Karpas-422 (cell line): ENCODE results near the gene ELL. TPM values are rescaled to one million over a fixed set of nuclear protein-coding genes. Genes with fewer than 3 reads are reported as not detected.
A peak's percentile ranks its signal among the peaks of the same experiment; 100 is the strongest.

ENCODE experiments used
- DNase-seq: peaks from one replicate; pipeline ENCODE4 v3.0.0-alpha.2; 2015
- H2AFZ ChIP-seq: fragments of 200-600 bp; sonication (generic); 2 replicates; pipeline ENCODE4 v1.6.1; 2014; ENCODE audit warnings: antibody characterized with exemption, low read length, mixed read lengths
- H3K27ac ChIP-seq: fragments of 200-600 bp; sonication (generic); 2 replicates; pipeline ENCODE4 v1.5.1; 2014; ENCODE audit warnings: mild to moderate bottlenecking, low read length, moderate library complexity
- H3K27me3 ChIP-seq: fragments of 200-600 bp; sonication (generic); 2 replicates; pipeline ENCODE4 v1.6.1; 2014; ENCODE audit warnings: low read length, mixed read lengths
- H3K36me3 ChIP-seq: fragments of 200-600 bp; sonication (generic); 2 replicates; pipeline ENCODE4 v1.6.1; 2014; ENCODE audit warnings: low read length, mixed read lengths; ENCODE audit not compliant: insufficient read depth
- H3K4me1 ChIP-seq: fragments of 200-600 bp; sonication (generic); 2 replicates; pipeline ENCODE4 v1.6.1; 2014; ENCODE audit warnings: mild to moderate bottlenecking, low read length, mixed read lengths
- H3K4me2 ChIP-seq: fragments of 200-600 bp; sonication (generic); 2 replicates; pipeline ENCODE4 v1.6.1; 2014; ENCODE audit warnings: low read length, low read depth, mild to moderate bottlenecking; ENCODE audit not compliant: poor library complexity, severe bottlenecking
- H3K4me3 ChIP-seq: fragments of 200-600 bp; sonication (generic); 2 replicates; pipeline ENCODE4 v1.5.1; 2014; ENCODE audit warnings: mild to moderate bottlenecking, antibody characterized with exemption, low read length, mixed read lengths
- H3K79me2 ChIP-seq: fragments of 200-600 bp; sonication (generic); 2 replicates; pipeline ENCODE4 v1.6.1; 2014; ENCODE audit warnings: mild to moderate bottlenecking, low read length, mixed read lengths
- H3K9ac ChIP-seq: fragments of 200-600 bp; sonication (generic); 2 replicates; pipeline ENCODE4 v1.6.0; 2014; ENCODE audit warnings: low read length
- H3K9me2 ChIP-seq: fragments of 200-600 bp; sonication (generic), shearing (Covaris generic); replicated peaks from 2 replicates; pipeline ENCODE4 v1.6.0; 2014; ENCODE audit warnings: mild to moderate bottlenecking, low read length, moderate library complexity; ENCODE audit not compliant: insufficient read depth
- H3K9me3 ChIP-seq: fragments of 300-700, 200-600 bp; sonication (generic); 2 replicates; pipeline ENCODE4 v1.6.1; 2014; ENCODE audit warnings: low read length, mixed read lengths
- H4K20me1 ChIP-seq: fragments of 200-600 bp; sonication (generic); 2 replicates; pipeline ENCODE4 v1.6.1; 2014; ENCODE audit warnings: mild to moderate bottlenecking, antibody characterized with exemption, low read length, low read depth; ENCODE audit not compliant: insufficient read depth
- total RNA-seq: library from RNA; depleted of rRNA; stranded (reverse); fragments of >200 nt; shearing (Covaris generic); gene quantifications from 2 replicates; pipeline ENCODE4 v1.2.3, GENCODE V29; 2014; ENCODE audit warnings: low replicate concordance

ELL gene
- total RNA-seq, 1 experiment from 2014 or later = 10.9 TPM

GRCh38 chr19:18419195-18419698 lies 102.6 kb downstream of the ELL start, which contains the start of gene SSBP4:
SSBP4 (plus strand) TSS chr19:18419398; CDS start chr19:18419649, 251 bp downstream.
- Histone ChIP-seq H4K20me1 (peaks cover 36% of the 10 kb centered on the region), H3K9me3 (no peaks in the 10 kb centered on the region), H3K27ac (no peak within 1 kb of the TSS), H3K9me2 (no peaks in the 10 kb centered on the region), H3K79me2 (no peaks in the 10 kb centered on the region), H3K4me3 (peak within 1 kb of the TSS; percentile 47; the same call in 1 of the 2 replicates), H3K36me3 (no peaks in the 10 kb centered on the region), H3K4me1 (peaks cover 30% of the 10 kb centered on the region), H3K27me3 (no peaks in the 10 kb centered on the region; the same call in 1 of the 2 replicates), H3K4me2 (peak within 1 kb of the TSS; percentile 59), H2AFZ (no peak within 1 kb of the TSS), H3K9ac (peak within 1 kb of the TSS; percentile 60)
- peak; percentile 87 for DNase-seq

- Histone ChIP-seq H3K9ac (peak overlapping the region; percentile 60), H4K20me1 (peaks cover 30% of the 10 kb centered on the region), H3K27me3 (no peaks in the 10 kb centered on the region; the same call in 1 of the 2 replicates), H3K4me3 (peak overlapping the region; percentile 47; the same call in 1 of the 2 replicates), H3K4me1 (peaks cover 30% of the 10 kb centered on the region), H3K79me2 (no peaks in the 10 kb centered on the region), H3K4me2 (peak overlapping the region; percentile 59), H3K27ac (no peak overlapping the region), H3K36me3 (no peaks in the 10 kb centered on the region), H3K9me2 (no peaks in the 10 kb centered on the region), H2AFZ (no peak overlapping the region), H3K9me3 (no peaks in the 10 kb centered on the region)
- DNase-seq = no peak
Measured at GRCh38 chr19:18418483-18419194, 103.2 kb downstream of the ELL start.

- H4K20me1 ChIP-seq = peaks cover 24% of the 10 kb centered on the region
- peak overlapping the region; percentile 48; the same call in 1 of the 2 replicates for H3K9ac ChIP-seq
- no peaks in the 10 kb centered on the region for H3K9me2 ChIP-seq
- no peak for DNase-seq
- peaks cover 30% of the 10 kb centered on the region for H3K4me1 ChIP-seq
- H3K9me3 ChIP-seq = no peaks in the 10 kb centered on the region
- H3K79me2 ChIP-seq = no peaks in the 10 kb centered on the region
- no peak overlapping the region for H3K27ac ChIP-seq
- H2AFZ ChIP-seq = no peak overlapping the region
- peak overlapping the region; percentile 52; the same call in 1 of the 2 replicates for H3K4me3 ChIP-seq
- H3K4me2 ChIP-seq = peak overlapping the region; percentile 58
- H3K36me3 ChIP-seq = no peaks in the 10 kb centered on the region
- no peaks in the 10 kb centered on the region; the same call in 1 of the 2 replicates for H3K27me3 ChIP-seq
Measured at GRCh38 chr19:18418029-18418482, 103.8 kb downstream of the ELL start.

- peak overlapping the region; percentile 52 for H3K4me3 ChIP-seq
- DNase-seq = peak; percentile 67
- no peak overlapping the region for H2AFZ ChIP-seq
- no peaks in the 10 kb centered on the region for H3K36me3 ChIP-seq
- H3K79me2 ChIP-seq = no peaks in the 10 kb centered on the region
- H3K27ac ChIP-seq = no peak overlapping the region
- H3K9ac ChIP-seq = peak overlapping the region; percentile 48
- no peaks in the 10 kb centered on the region for H3K9me3 ChIP-seq
- peak overlapping the region; percentile 58 for H3K4me2 ChIP-seq
- H4K20me1 ChIP-seq = peaks cover 18% of the 10 kb centered on the region
- H3K27me3 ChIP-seq = no peaks in the 10 kb centered on the region; the same call in 1 of the 2 replicates
- H3K4me1 ChIP-seq = peaks cover 30% of the 10 kb centered on the region
- no peaks in the 10 kb centered on the region for H3K9me2 ChIP-seq
Measured at GRCh38 chr19:18417250-18418028, 104.4 kb downstream of the ELL start.

- peaks cover 30% of the 10 kb centered on the region for H3K4me1 ChIP-seq
- peak overlapping the region; percentile 52; the same call in 1 of the 2 replicates for H3K4me3 ChIP-seq
- H3K9me2 ChIP-seq = no peaks in the 10 kb centered on the region
- no peak overlapping the region for H2AFZ ChIP-seq
- H3K27ac ChIP-seq = no peak overlapping the region
- no peaks in the 10 kb centered on the region for H3K79me2 ChIP-seq
- peak overlapping the region; percentile 48 for H3K9ac ChIP-seq
- no peaks in the 10 kb centered on the region for H3K9me3 ChIP-seq
- peak overlapping the region; percentile 58 for H3K4me2 ChIP-seq
- H4K20me1 ChIP-seq = peaks cover 13% of the 10 kb centered on the region
- DNase-seq = peak; percentile 66
- no peaks in the 10 kb centered on the region for H3K36me3 ChIP-seq
- no peaks in the 10 kb centered on the region; the same call in 1 of the 2 replicates for H3K27me3 ChIP-seq
Measured at GRCh38 chr19:18416778-18417249, 105.1 kb downstream of the ELL start.

GRCh38 chr19:18415178-18415867 lies 106.5 kb downstream of the ELL start:
- Histone ChIP-seq H2AFZ (no peak overlapping the region), H3K27ac (no peak overlapping the region), H3K27me3 (no peaks in the 10 kb centered on the region; the same call in 1 of the 2 replicates), H3K79me2 (no peaks in the 10 kb centered on the region), H4K20me1 (peaks cover 2% of the 10 kb centered on the region; the same call in 1 of the 2 replicates), H3K9me3 (no peaks in the 10 kb centered on the region), H3K4me2 (no peak overlapping the region), H3K4me3 (no peak overlapping the region), H3K36me3 (no peaks in the 10 kb centered on the region), H3K4me1 (peaks cover 31% of the 10 kb centered on the region), H3K9ac (no peak overlapping the region), H3K9me2 (no peaks in the 10 kb centered on the region)
- no peak for DNase-seq

- no peak overlapping the region for H3K4me2 ChIP-seq
- no peak overlapping the region for H3K4me3 ChIP-seq
- H3K36me3 ChIP-seq = no peaks in the 10 kb centered on the region
- no peaks in the 10 kb centered on the region for H3K79me2 ChIP-seq
- no peak for DNase-seq
- no peak overlapping the region for H3K27ac ChIP-seq
- H3K27me3 ChIP-seq = no peaks in the 10 kb centered on the region; the same call in 1 of the 2 replicates
- peaks cover 26% of the 10 kb centered on the region for H3K4me1 ChIP-seq
- H3K9me3 ChIP-seq = no peaks in the 10 kb centered on the region
- H4K20me1 ChIP-seq = no peaks in the 10 kb centered on the region; the same call in 1 of the 2 replicates
- no peaks in the 10 kb centered on the region for H3K9me2 ChIP-seq
- H3K9ac ChIP-seq = no peak overlapping the region
- no peak overlapping the region for H2AFZ ChIP-seq
Measured at GRCh38 chr19:18414504-18415177, 107.2 kb downstream of the ELL start.
